GM19238 (cell line): ENCODE data around the gene FOXP4.

ENCODE experiments used
- DNase-seq: peaks from one replicate; pipeline ENCODE4 v3.0.0; 2011; ENCODE audit warnings: low spot score; ENCODE audit not compliant: insufficient read length

FOXP4 gene, protein sequence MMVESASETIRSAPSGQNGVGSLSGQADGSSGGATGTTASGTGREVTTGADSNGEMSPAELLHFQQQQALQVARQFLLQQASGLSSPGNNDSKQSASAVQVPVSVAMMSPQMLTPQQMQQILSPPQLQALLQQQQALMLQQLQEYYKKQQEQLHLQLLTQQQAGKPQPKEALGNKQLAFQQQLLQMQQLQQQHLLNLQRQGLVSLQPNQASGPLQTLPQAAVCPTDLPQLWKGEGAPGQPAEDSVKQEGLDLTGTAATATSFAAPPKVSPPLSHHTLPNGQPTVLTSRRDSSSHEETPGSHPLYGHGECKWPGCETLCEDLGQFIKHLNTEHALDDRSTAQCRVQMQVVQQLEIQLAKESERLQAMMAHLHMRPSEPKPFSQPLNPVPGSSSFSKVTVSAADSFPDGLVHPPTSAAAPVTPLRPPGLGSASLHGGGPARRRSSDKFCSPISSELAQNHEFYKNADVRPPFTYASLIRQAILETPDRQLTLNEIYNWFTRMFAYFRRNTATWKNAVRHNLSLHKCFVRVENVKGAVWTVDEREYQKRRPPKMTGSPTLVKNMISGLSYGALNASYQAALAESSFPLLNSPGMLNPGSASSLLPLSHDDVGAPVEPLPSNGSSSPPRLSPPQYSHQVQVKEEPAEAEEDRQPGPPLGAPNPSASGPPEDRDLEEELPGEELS

DNA sequence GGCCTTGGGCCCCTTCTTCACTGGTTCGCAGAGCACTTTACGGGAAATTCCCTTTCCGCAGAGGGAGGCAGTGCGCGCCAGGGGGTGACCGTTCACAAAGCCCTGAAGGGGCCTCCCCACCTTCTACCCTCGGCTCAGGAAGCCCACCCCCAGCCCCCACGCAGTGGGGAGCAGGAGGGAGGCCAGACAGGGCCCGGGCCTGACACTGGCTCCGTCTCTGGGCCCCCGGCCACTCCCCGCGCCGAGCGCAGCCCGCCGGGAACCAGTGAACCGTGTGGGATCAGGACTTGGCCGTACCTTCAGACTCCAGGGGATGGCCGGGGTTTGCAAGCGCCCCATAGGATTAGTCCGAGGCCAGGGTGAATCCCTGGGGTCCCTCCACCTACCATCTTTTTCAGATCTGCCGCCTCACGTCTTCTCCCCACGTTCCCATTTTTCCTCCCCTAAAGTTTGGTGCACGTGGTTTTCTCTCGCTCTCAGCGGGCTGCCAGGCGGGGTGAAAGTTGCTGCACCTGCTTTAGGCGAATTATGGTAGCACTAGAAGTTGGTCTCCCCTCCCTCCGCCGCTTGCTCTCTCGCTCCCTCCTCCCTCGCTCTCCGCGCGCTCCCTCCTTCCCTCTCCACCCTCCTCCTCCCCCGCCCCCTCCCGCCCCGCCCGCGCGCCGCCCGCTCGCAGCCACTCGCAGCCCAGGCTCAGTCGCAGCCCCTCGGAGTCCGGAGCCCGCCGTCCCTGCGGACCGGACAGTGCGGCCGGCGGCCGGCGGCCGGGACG lies at the start of gene FOXP4:
Gene FOXP4 (plus strand): TSS at position 679 of the 772 bp plus-strand sequence. CDS start 19,380 bp downstream, outside the sequence.
- peak; percentile 84 for DNase-seq

DNA sequence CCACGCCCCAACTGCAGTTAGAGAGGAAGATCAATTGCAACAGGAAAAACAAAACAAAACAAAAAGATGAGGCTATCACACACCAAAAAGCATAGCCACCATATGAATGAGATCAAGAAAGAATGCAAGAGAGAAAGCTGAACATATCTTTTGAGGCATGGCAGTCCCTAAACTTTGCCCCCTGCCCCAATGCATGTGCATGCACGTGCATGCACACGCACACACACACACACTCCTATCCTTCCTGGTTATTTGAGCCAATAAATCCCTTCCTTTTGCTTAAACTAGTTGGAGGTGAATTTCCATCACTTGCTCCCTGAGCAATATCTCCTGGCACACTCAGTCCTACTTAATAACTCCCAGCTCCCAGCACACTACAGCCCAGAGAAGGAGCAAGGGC lies 48.6 kb upstream of the FOXP4 start:
- DNase-seq: no peak

GRCh38 chr6:41497994-41498393 lies 48.2 kb upstream of the FOXP4 start:
- no peak for DNase-seq

GRCh38 chr6:41498968-41499599 lies 47.1 kb upstream of the FOXP4 start:
- no peak for DNase-seq

- no peak for DNase-seq
Observed at GRCh38 chr6:41500561-41500960, 45.6 kb upstream of the FOXP4 start.

DNA sequence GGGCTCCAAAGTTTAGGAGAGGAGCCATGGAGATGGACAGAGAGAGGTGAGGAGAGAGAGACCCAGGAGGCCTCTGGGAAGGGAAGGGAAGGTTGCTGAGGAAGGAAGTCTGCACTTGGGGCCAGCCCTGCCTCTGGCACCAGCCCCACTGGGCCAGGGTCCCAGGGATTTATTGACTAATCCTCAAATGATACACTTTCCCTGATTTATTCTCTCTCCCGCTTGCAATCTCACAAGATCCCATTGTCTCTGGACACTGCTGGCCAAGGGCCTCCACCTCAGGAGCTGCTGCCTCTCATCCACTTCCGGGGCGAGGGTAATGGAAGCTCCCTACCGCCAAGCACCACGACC lies 43.6 kb upstream of the FOXP4 start:
- no peak for DNase-seq

- no peak for DNase-seq
Observed at GRCh38 chr6:41502917-41503671, 43.1 kb upstream of the FOXP4 start.

GRCh38 chr6:41503827-41504465 lies 42.2 kb upstream of the FOXP4 start:
- DNase-seq: no peak

- DNase-seq: no peak
Observed at GRCh38 chr6:41504466-41505121, 41.6 kb upstream of the FOXP4 start.

- DNase-seq: peak; percentile 75
Observed at GRCh38 chr6:41505122-41506049, 40.8 kb upstream of the FOXP4 start.

DNA sequence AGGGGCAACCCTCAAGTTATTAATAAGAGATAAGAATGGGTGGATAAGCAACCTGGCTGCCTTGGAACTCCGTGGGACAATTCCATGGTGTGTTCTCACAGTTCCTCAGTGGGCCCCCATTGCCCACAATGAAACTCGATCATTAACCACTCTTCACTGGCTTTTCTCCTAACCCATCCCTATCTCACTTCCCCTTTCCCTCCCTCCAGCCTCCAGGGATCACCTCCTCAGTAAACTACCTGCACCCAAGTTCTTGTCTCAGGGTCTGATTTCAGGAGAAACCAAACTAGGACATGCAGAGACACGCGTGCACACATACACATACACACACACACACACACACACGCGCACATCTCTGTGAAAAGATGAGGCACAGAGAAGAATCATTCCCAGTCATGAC lies 37.7 kb upstream of the FOXP4 start:
- no peak for DNase-seq

DNA sequence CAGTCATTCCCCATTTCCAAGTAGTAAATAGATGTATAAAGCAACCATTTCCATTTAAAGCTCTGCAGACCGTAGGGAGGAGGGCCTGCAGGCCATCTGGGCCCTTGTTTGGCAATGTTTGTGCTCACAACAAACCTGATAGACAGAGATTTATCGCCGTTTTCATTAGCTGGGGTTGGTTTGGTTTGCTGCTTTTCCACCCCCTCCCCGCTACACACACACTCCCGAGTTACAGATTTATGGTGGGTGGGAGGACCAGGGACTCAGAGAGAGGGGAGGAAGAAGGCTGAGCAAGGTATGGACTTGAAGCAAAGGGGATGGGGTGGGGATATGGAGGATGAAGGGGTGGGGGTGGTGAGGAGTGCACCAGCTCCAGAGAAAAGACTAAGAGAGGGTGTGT lies 36.6 kb upstream of the FOXP4 start:
- DNase-seq: no peak

DNA sequence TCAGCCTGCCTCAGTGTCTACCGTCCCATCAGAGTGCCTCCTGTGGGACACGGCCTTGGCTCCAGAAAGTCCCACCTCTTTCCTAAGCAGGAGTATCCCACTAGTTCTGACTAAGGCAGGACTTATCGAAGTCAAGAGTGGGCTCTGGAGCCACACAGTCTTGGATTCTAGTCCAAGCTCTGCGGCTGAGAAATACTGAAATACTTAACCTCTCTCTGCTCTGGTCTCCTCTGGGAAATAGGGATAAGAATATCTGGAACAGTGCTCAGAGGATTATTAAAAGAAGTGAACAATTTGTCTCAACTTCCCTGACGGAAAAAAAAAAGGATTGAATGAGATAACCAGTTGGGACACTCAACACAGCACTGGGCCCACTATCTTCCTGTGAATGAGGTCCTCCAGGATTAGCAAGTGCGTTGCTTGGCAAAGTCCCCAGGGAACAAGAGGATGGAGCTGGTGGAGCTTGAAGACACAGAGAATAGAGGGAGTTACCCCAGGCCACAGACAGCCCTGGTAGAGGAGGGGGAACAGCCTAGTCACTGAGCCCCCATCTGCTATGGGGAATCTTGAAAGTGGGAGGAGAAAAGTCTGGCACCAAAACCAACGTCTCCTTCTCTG lies 34.6 kb upstream of the FOXP4 start:
- no peak for DNase-seq

GRCh38 chr6:41512146-41512701 lies 34.0 kb upstream of the FOXP4 start:
- DNase-seq: no peak

DNA sequence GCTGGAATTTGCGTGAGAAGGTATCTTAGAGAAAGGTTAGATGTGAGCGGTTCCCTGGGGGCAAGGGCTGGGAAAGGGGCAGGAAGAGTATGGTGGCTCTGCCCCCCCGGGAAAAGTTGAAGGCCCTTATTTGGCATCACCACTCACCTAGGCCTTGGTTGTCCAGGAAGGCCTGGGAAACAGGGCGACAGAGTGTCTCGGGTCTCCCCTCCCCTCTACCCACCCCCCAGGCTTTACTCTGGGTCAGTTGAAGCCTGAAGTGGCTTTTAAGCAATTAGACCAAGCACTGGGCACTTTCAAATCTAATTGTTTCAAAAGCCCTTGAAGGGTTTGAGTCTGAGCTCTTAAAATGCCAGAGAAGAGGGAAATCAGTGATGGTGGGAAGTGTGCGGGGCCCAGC lies 30.2 kb upstream of the FOXP4 start:
- no peak for DNase-seq

DNA sequence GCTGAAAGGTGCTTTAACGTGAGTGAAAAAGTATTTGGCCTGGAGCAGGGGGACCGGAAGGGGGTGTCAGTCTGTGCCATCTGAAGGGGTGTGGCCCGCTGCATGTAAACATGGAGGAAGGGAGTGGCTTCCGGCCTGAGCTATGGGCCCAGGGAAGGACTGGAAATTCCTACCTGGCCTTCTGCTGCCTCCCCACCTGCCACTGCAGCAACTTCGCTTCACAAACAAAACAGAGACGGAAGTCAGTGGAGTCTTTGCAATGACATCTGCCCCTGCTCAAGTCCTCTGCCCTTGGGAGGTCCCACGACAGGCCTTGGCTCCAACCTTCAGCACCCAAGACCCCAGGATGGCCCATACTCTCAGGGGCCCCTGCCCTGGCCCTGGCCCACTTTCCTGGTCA lies 28.1 kb upstream of the FOXP4 start:
- DNase-seq: no peak

DNA sequence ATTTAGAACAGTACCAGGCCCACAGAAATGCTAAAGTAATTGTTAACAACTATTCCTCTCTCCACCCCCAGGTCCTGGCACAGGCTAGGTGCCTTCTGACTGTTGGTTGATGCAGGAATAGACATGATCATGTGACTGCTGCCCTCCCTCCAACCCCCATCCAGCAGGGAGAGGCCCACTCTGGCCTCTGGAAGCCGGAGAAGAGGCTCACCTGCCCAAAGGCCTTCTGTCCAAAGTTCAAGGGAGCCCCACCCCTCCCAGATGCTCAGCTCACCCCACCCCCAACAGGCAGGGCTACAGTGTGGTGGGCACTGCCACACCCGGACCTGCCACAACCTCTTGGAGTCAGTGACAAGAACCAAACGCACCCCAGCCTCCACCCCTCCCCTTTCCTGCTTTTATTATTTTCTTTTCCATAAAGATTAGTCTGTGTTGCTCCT lies 26.9 kb upstream of the FOXP4 start:
- no peak for DNase-seq
